Measurements from ENCODE around the gene ZNF205.
"Not testable (repeated sequence)": the region's sequence is repeated elsewhere in the genome, so short reads cannot be mapped to it uniquely, and the experiment has no call there.

ZNF205 gene

DNA sequence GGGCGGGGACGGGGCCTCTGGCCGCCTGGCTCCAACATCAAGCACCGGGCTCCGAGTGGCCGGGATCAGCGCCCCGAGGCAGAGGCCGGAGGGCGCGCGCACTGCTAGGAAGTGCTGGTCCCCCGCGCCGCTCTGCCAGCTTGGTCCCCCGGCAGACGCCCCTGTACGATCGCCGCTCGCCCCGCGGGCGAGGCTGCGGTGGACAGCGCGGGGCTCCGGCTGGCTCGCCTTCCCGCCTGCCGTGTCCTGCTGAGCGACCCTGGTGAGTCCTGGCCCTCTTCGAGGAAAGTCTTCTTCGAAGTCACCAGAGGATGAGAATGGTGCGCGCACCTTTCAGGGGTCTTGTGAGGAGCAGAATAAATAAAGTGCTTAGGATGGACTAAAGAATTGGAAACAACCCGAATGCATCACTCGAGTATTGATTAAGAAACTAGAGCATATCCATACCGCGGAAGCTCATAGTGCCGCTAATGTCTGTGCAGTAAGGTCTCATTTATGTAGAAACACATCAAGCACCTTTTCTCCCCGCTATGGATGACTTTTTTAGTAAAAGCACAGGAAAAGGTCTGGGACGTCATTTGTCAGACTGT, 22.8 kb downstream of the ZNF205 start:
- DNase-seq: no peak

DNA sequence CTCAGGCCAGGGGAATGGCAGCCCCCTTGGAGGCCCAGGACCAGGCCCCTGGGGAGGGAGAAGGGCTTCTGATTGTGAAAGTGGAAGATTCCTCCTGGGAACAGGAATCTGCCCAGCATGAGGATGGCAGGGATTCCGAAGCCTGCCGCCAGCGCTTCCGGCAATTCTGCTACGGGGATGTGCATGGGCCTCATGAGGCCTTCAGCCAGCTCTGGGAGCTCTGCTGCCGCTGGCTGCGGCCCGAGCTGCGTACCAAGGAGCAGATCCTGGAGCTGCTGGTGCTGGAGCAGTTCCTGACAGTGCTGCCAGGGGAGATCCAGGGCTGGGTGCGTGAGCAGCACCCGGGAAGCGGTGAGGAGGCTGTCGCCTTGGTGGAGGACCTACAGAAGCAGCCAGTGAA, 24.9 kb downstream of the ZNF205 start:
- DNase-seq: no peak

DNA sequence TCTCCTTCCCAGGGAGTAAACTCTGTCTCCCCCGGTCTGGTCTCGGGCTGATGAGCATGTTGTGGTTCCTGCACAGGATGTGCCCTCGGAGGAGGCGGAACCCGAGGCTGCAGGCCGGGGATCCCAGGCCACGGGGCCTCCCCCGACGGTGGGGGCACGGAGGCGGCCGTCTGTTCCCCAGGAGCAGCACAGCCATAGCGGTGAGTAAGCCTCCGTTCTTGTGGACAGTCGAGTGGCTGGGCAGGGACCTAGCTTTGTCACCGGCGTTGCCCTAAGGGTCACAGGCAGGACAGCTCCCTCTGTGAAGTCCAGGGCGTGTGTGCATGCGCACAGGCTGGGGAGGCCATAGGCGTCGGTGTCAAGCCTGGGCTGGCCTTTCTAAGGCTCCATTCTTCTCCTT, 26.0 kb downstream of the ZNF205 start:
- DNase-seq: no peak

DNA sequence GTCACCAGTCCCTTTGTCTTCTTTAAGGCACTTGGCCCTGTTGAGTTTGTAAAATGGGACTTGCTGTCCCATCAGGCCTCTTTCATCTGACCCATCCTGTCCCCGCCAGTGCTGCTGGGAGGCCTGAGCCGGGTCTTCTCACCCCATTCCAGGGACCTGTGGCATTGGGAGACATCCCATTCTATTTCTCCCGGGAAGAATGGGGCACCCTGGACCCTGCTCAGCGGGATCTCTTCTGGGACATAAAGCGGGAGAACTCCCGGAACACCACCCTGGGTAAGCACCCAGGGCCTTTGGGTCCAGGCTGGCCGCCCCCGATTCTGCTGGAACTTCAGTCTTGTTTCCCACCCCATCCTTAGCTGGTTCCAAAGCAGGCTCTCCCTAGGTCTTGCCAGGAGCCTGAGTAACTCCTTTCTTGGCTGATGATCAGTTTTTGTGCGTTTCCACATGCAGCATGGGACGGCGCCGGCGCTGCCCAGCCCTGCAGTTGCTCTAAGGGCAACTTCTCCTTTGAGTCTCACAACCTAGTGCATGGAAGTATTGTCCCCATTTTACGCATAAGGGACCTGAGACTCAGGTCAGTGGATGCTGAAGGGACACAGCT, 26.5 kb downstream of the ZNF205 start:
- no peak for DNase-seq

DNA sequence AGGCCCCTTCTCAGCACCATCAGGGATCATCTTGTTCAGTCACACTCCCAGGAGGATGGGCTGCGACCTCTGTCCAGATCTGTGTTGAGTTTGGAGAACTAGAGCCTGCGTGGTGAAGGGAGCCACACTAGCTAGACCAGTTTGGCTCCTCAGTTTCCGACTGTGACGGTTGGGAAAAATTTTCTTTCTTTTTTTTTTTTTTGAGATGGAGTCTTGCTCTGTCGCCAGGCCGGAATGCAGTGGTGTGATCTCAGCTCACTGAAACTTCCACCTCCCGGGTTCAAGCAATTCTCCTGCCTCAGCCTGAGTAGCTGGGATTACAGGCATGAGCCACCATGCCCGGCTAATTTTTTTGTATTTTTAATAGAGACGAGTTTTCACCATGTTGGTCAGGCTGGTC, 27.2 kb downstream of the ZNF205 start:
- not testable (repeated sequence) for DNase-seq

DNA sequence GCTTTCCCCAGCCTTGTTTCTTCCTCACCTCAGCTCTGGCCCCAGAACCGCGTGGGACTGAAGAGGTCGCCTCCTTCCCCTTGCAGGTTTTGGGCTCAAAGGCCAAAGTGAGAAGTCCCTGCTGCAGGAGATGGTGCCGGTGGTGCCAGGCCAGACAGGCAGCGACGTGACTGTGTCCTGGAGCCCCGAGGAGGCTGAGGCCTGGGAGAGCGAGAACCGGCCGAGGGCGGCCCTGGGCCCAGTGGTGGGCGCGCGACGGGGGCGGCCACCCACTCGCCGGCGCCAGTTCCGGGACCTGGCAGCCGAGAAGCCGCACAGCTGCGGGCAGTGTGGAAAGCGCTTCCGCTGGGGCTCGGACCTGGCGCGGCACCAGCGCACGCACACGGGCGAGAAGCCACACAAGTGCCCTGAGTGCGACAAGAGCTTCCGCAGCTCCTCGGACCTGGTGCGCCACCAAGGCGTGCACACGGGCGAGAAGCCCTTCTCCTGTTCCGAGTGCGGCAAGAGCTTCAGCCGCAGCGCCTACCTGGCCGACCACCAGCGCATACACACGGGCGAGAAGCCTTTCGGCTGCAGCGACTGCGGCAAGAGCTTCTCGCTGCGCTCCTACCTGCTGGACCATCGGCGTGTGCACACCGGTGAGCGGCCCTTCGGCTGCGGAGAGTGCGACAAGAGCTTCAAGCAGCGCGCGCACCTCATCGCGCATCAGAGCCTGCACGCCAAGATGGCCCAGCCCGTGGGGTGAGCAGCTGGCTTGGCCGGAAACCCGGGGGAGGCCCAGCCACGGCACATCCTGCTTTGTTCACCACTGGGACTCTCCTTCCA, 28.4 kb downstream of the ZNF205 start:
- no peak for DNase-seq

DNA sequence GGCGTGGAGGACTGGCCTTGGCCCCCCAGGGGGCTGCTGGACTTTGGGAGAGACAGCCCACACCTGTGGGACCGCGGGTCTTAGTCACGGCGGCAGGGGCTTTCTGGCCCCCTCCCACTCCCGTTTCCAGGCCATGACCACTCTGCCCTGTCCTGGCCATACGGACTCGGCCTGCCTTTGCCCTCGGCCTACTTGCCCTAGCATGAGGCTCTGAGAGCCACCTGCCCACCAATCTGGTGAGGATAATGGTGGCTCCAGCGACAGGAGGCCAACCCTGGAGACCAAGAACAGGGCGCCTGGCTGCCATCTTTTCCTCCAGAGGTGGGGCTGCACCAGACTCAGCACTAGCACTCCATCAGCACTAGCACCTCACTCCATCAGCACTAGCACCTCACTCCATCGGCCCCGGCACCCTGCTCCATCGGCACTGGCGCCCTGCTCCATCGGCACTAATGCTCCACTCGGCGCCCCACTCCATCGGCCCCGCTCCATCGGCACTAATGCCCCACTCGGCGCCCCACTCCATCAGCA, 29.5 kb downstream of the ZNF205 start:
- no peak for DNase-seq

DNA sequence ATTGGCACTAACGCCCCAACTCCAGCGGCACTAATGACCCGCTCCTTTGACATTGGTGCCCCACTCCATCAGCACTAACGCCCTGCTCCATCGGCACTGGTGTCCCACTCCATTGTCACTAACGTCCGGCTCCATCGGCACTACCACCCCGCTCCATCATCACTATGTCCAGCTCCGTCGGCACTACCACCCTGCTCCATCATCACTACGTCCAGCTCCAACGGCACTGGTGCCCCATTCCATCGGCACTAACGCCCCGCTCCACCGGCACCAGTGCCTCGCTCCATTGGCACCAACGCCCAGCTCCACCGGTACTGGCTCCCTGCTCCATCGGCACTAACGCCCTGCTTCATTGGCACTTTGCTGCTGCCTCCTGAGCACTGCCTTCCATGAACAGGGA, 29.9 kb downstream of the ZNF205 start:
- DNase-seq: no peak

DNA sequence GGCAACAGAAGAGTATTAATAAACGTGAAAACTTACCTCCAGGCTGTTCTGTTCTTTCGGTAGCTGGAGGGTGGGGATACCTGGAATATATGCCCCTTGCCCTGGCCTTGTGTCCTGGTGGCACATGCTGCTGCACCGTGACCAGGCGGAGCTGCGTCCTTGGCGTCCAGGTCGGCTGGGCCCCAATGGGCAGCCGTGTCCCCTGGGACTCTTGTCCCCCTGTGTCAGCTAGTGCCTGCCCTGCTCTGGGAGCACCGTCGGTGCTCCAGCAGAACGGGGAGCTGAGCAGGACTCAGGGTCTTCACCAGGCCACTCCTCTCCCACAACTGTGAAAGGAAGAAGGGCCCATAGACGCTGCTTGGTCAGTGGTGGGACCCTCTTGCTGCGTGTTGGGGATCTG, 30.4 kb downstream of the ZNF205 start:
- DNase-seq: no peak

DNA sequence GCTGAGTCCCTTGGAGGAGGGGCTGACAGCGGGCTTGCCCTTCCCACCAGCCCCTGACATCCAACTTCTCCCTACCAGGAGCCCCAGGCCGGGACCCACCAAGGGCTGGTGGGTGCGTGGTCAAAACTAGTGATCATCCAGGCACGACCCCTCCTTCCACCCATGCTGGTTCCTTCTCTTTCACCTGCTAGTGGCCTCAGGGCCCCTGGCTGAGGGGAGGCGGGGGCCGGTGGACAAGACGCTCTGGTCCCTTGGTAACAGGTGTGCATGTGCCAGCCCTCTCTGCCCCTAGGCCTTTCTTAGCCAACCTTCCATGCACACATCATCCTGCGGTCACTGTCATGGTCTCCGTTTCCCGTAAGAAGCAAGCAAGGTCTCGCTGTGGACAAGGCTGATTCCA, 30.8 kb downstream of the ZNF205 start:
- no peak for DNase-seq

DNA sequence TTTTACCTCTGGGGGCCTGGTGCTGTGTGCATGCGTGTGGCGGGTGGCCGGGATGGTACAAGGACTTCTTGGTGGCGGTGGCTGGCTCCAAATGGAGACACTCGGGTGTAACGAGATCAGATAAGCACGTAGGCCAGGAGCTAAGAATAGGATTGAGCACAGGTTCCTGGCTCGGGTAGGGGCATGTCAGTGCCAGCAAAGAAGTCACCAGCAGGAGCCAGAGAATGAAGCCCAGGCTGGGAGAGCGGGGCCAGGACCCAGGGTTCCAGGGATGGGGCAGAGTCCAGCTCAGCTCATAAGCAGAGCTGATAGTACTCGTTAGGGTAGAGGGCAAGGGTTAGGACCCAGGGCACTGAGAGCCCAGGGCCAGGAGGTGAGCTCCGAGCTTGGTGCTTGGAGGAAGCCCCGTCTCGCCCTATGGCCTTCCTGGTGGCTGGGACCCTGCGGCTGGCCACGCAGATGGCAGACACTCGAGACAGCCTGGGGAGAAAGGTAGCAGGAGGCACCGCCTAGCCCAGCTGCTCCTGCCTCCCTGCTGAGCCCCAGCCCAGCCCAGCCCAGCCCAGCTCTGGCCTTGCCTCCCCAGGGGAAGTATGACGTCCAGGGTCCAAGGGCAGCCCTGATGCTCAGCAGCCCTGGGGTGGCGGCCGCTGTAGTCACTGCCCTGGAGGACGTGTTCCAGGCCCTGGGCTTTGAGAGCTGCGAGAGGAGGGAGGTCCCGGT, 31.4 kb downstream of the ZNF205 start:
- DNase-seq: no peak

DNA sequence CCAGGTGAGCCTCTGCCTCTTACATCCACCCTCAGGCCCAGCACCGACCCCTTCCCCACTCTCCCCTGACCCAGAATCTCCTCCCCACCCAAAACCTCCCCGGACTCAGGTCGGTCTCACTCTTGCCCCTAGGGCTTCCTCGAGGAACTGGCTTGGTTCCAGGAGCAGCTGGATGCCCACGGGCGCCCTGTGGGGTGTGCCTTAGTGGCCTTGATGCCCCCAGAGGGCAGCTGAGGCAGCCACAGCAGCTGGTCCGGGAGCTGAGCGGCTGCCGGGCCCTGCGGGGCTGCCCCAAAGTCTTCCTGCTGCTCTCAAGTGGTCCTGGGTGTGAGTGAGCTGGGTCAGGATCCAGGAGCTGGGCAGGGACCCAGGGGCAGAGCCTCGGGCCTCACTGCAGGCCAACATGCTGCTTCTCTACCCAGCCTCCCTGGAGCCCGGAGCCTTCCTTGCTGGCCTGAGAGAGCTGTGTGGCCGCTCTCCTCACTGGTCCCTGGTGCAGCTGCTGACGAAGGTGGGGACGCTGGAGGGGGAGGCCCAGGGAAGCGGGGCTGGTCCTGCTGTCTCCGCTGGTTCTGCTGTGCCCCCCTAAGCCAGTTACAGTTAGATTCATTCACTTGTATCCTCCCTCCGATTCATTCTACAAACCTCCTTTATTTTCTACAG, 32.1 kb downstream of the ZNF205 start:
- DNase-seq: no peak

DNA sequence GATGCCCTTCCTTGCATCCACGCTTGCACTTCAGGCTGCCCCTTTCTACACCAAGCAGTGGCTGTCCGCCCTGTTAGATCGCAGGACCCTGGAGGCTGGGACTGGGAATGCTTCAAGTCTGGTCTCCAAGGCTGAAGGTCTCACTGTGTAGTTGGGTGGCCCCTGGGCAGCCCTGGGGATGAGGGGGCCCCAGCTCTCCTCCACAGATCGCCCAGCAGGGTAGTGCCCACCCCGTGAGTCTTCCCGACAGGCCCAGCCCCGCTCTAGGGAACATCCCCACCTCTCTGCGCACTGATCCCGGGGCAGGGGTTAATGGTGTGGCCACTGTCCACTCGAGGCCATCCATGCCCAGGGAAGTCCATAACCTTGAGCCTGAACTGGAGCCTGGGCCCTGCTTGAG, 32.8 kb downstream of the ZNF205 start:
- DNase-seq: no peak

DNA sequence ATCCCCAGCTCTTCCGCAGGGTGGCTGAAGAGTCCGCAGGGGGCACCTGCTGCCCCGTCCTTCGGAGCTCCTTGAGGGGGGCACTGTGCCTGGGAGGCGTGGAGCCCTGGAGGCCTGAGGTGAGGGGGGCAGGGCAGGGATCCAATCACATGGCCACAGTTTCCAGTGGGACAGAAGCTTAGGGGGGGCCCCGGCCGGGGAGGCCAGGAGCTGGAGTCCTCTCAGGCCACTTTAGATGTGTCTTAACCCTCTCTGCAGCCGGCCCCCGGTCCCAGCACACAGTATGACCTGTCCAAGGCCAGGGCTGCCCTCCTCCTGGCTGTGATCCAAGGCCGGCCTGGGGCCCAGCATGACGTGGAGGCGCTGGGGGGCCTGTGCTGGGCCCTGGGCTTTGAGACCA, 33.3 kb downstream of the ZNF205 start:
- DNase-seq: no peak

DNA sequence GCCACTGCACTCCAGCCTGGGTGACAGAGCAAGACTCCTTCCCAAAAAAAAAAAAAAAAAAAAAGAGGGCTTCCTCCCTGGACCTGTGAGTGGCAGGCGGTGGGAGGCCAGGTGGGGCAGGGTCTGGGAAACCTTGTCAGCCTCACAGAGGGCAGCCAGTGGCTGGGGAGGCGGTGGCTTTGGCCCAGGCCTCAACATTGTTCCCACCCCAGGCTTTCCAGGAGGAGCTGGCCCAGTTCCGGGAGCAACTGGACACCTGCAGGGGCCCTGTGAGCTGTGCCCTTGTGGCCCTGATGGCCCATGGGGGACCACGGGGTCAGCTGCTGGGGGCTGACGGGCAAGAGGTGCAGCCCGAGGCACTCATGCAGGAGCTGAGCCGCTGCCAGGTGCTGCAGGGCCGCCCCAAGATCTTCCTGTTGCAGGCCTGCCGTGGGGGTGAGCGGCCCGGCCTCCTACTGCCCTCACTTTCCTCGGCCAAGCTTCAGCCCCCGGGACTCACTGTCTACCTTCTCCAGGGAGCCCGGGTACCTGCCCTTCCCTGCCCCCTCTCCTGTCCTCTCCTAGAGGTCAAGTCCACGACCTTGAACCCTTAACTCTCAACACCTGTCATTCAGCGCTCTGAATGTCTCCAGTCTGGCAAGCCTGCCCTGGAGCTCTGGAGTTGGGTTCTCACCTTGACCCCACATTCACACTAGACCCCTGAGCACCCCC, 34.8 kb downstream of the ZNF205 start:
- DNase-seq: no peak

DNA sequence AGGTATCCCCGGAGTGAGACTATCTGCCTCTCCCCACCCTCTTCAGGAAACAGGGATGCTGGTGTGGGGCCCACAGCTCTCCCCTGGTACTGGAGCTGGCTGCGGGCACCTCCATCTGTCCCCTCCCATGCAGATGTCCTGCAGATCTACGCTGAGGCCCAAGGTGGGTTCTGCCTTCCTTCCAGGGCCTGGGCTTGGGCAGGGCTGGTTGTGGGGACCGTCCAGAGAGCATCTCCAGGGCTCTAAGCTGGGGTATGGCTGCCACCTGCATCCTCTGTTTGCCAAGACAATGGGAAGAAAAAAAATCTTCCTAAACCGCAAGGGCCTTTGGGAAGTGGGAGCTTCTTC, 35.3 kb downstream of the ZNF205 start:
- DNase-seq: no peak

DNA sequence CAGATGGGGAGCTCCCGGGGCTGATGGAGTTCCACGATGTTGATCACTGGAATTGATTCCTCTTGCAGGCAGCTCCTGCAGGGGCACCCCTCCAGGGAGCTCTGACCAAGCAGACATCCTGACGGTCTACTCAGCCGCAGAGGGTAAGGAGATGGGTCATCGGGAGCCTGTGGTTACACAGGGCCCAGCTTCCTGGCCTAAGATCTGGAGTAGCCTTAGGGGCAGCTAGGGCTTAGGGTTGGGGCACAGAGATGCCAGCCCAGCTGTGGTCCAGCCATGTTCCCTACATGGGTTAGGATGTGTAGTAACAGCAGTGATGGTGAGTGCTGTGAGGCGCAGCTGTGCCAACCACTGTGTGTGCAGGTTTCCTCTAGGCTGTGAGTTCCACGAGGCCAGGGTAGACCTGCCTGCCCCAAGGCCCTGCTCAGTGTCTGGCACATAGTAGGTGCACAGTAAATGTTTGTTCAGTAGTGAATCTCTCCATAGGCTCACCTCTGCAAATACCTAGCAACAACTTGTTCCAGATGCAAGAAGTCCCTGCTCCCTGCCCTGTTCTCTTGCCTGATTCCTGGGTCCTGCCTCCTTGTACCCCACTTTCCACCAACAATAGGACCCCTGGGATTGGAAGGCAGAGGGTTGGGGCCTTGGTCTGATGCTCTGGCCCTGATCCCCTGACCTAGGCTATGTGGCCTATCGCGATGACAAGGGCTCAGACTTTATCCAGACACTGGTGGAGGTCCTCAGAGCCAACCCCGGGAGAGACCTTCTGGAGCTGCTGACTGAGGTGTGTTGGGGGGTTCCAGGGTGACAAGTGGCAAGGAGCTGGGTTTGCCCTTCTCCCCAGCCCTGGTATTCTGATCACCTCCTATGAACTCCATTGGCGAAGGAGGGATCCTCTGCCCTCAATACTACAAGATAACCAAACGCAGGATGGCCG, 36.1 kb downstream of the ZNF205 start:
- no peak for DNase-seq

DNA sequence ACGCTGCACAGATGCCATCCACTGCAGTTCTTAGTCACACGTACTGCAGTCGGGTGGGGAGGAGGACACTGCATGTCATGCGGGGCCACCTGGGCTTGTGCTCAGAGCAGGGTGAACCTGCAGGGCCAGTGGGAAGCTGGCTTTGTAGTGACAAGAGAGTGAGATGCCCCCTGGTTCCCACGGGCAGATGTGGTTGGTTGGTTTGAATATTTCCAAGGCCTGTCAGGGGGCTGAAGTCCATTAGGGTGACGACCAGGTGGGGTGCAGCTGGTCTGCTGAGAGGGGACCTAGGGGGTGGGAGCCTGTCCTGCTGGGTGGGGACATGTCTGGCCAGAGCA, 36.8 kb downstream of the ZNF205 start:
- DNase-seq: no peak

DNA sequence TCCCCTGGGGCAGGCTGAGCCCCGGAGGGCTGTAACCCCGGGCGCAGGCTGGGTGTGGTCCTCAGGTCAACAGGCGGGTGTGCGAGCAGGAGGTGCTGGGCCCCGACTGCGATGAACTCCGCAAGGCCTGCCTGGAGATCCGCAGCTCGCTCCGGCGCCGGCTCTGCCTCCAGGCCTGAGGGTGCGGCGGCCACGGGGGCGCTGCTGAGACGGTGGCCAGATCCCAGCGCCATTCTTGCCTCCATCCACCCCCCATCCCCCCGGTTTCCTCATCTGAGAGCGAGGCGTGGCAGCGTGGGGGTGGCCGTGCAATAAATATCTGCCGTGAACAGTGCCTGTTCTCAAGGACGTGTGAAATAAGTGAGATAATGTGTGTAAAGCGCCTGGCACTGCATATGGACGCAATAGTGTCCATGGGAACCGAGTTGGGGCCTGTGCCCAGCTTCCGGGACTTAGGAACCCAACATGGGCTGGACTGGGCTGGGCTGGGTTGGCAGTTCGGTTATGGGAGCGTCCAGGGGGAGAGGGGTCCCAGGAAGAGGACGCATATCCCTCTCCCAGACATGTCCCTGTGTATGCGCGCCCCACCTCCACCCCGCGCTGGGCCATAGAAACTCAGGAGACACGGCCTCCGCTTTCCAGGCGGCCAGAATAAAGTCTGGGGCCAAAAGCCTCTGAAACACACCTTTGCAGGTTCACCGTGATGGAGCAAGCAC, 37.4 kb downstream of the ZNF205 start:
- DNase-seq: peak; percentile 79 to 93 (median 86)
